Breast epithelium (tissue), 4 donors: ENCODE results near the gene SLC25A43. TPM values are rescaled to one million over a fixed set of nuclear protein-coding genes. Genes with fewer than 3 reads are reported as not detected.

Experiments
- DNase-seq, 2 donors: peaks; one replicate each; pipeline ENCODE4 v3.0.0-alpha.2; 2019; ENCODE audit warnings: low spot score in 2 of 2
- H3K27ac ChIP-seq, 2 donors: fragments of 200-600 bp; sonication (generic) in 1 of 2; one replicate each; pipeline ENCODE4 v1.5.1; 2016 to 2019; ENCODE audit warnings: mild to moderate bottlenecking in 1 of 2
- H3K27me3 ChIP-seq, 2 donors: fragments of 200-600 bp; sonication (generic) in 1 of 2; one replicate each; pipeline versions ENCODE4 v1.5.1 to v1.6.0; 2017 to 2019; ENCODE audit warnings: control low read depth in 1 of 2, mild to moderate bottlenecking in 1 of 2
- H3K36me3 ChIP-seq: fragments of 200-600 bp; one replicate; pipeline ENCODE4 v1.5.1; 2019
- H3K4me1 ChIP-seq, 2 donors: fragments of 200-600 bp; sonication (generic); one replicate each; pipeline ENCODE4 v1.5.1; 2016 to 2019; ENCODE audit warnings: control low read depth in 1 of 2
- H3K4me3 ChIP-seq, 3 donors: fragments of 200-600 bp; sonication (generic); 1 replicate in 2 of 3; 2 replicates in 1 of 3; pipeline ENCODE4 v1.5.1; 2016 to 2019; ENCODE audit warnings: mild to moderate bottlenecking in 3 of 3, moderate library complexity in 2 of 3
- H3K9me3 ChIP-seq, 2 donors: fragments of 200-600 bp; sonication (generic) in 1 of 2; one replicate each; pipeline ENCODE4 v1.5.1; 2016 to 2019; ENCODE audit warnings: control low read depth in 1 of 2
- POLR2A ChIP-seq: fragments of 450-650 bp; IDR thresholded peaks from one replicate; pipeline ENCODE4 v1.6.1; 2016; ENCODE audit warnings: antibody characterized with exemption, mild to moderate bottlenecking, moderate library complexity
- POLR2AphosphoS5 ChIP-seq, 3 donors: sonication (generic); formaldehyde crosslinking; IDR thresholded peaks; one replicate each; pipeline ENCODE4 v1.6.1; 2017; ENCODE audit warnings: antibody characterized with exemption in 3 of 3
- intact Hi-C: fragments of 100-400 bp; cut with DNase I; formaldehyde crosslinking; loops from one replicate; pipeline ENCODE4 v1.15.1; 2023; ENCODE audit warnings: low total_unique reads
- total RNA-seq, 3 donors: library from RNA; depleted of rRNA; stranded (reverse); fragments of >200 nt; gene quantifications; one replicate each; pipeline ENCODE4 v1.1.0, GENCODE V29; 2016
- TF ChIP-seq, protein P1 (sequence below), 3 donors: fragments of 450-650 bp; IDR thresholded peaks; one replicate each; pipeline ENCODE4 v1.5.1; 2016 to 2017; ENCODE audit warnings: antibody characterized with exemption in 3 of 3, mild to moderate bottlenecking in 3 of 3, moderate library complexity in 3 of 3

Gene SLC25A43
- total RNA-seq, 3 donors from 2014 or later, result 16.3 to 20.5 (median 19.0) TPM

DNA sequence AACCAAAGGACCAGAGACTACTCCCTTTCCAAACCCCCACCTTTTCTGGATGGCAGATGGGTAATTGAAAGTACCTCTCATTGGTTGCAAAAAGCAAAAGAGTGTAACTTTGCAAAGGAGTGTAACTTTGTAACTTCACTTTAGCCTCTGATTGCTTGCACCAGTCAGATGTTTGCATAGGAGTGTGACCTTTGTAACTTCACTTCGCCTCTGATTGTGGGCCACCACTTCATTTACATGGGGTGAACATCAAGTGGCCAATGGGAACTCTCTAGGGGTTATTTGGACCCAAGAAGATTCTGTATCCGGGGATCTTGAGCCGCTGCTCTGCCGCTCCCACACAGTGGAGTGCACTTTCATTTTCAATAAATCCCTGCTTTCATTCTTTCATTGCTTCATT lies 9.9 kb upstream of the SLC25A43 start:
- H3K27me3 ChIP-seq, result peaks cover 0 to 4% of the 10 kb centered on the region in 2 donors
- H3K36me3 ChIP-seq, result no peaks in the 10 kb centered on the region
- H3K4me1 ChIP-seq, result no peaks in the 10 kb centered on the region
- no peak overlapping the region for H3K27ac ChIP-seq
- intact Hi-C loops, result no loop called here
- no peaks in the 10 kb centered on the region for H3K9me3 ChIP-seq
- peak overlapping the region in 1 of 3 donors; percentile 43 for H3K4me3 ChIP-seq
- TF ChIP-seq, protein P1, sequence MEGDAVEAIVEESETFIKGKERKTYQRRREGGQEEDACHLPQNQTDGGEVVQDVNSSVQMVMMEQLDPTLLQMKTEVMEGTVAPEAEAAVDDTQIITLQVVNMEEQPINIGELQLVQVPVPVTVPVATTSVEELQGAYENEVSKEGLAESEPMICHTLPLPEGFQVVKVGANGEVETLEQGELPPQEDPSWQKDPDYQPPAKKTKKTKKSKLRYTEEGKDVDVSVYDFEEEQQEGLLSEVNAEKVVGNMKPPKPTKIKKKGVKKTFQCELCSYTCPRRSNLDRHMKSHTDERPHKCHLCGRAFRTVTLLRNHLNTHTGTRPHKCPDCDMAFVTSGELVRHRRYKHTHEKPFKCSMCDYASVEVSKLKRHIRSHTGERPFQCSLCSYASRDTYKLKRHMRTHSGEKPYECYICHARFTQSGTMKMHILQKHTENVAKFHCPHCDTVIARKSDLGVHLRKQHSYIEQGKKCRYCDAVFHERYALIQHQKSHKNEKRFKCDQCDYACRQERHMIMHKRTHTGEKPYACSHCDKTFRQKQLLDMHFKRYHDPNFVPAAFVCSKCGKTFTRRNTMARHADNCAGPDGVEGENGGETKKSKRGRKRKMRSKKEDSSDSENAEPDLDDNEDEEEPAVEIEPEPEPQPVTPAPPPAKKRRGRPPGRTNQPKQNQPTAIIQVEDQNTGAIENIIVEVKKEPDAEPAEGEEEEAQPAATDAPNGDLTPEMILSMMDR (IDR thresholded peaks at IDR 0.05), result no peak
- TF ChIP-seq POLR2AphosphoS5 (IDR thresholded peaks at IDR 0.05) (no peak), POLR2A (no peak)
- no peak for DNase-seq

DNA sequence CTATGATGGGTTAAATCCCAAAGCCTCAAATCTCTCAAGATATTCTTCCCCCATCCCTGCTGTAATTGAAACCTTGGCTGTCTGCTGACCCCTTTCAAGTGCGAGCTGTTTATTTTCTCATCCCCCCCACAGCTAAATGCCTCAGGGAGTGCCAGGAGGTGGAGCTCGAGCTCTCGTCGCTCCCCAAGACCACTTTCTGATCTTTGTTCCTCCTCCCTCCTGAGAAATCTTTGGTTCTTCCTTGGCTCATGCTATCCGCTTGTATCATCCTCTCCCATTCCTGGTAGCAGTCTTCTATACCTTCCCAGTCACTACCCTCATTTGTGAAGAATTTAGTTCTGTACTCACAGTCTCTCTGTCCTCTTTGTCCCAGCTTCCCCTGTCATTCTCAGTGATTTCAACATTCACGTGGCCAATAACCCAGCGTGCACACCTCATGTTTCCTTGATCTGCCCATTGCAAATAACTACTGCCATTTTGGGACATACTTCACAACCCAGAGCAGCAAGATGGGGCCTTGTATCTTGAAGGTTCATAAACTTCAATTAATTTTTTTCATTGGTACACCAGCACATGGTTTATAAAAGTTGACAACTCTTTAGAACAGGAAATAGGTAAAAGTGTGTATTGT lies 9.2 kb upstream of the SLC25A43 start:
- Histone ChIP-seq H3K36me3 (no peaks in the 10 kb centered on the region), H3K4me1 (no peaks in the 10 kb centered on the region), H3K27me3 (peaks cover 0 to 4% of the 10 kb centered on the region in 2 donors), H3K4me3 (peak overlapping the region in 1 of 3 donors; percentile 43), H3K9me3 (no peaks in the 10 kb centered on the region), H3K27ac (no peak overlapping the region)
- intact Hi-C loops, result no loop called here
- DNase-seq, result no peak
- no peak for TF ChIP-seq POLR2A
- no peak for TF ChIP-seq POLR2AphosphoS5 (IDR thresholded peaks at IDR 0.05)
- TF ChIP-seq, protein P1 (IDR thresholded peaks at IDR 0.05), result no peak

DNA sequence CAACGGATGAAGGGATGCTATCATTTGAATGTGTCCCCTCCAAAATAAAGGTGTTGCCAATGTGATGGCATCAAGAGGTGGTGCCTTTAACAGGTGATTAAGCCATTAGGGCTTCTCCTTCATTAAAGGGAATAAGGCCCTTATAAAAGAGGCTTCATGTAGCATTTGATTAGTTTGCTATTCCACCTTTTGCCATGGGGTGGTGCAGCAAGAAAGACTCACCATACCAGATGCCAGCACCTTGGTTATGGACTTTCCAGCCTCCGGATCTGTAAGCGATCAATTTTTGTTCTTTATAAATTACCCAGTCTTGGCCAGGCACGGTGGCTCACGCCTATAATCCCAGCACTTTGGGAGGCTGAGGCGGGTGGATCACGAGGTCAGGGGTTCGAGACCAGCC lies 7.9 kb upstream of the SLC25A43 start:
- no peak for DNase-seq
- TF ChIP-seq, protein P1 (IDR thresholded peaks at IDR 0.05), result peak in 1 of 3 donors; percentile 17
- TF ChIP-seq POLR2A, result no peak
- peaks cover 0 to 4% of the 10 kb centered on the region in 2 donors for H3K27me3 ChIP-seq
- no peaks in the 10 kb centered on the region for H3K9me3 ChIP-seq
- intact Hi-C loops, result no loop called here
- no peaks in the 10 kb centered on the region for H3K4me1 ChIP-seq
- H3K4me3 ChIP-seq, result no peak overlapping the region
- H3K27ac ChIP-seq, result no peak overlapping the region
- H3K36me3 ChIP-seq, result no peaks in the 10 kb centered on the region

DNA sequence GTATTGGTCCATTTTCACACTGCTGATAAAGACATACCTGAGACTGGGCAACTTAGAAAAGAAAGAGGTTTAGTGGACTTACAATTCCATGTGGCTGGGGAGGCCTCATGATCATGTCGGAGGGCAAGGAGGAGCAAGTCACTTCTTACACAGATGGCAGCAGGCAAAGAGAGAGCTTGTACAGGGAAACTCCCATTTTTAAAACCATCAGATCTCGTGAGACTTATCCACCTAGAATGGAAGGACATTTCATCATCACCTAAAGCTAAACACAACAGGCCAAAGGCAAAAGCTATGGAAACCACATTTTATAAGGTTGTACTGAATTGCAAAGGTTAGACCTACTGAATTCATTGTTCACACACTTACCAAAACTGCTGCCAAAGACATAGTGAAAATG lies 6.0 kb upstream of the SLC25A43 start:
- H3K27ac ChIP-seq, result no peak overlapping the region
- no peaks in the 10 kb centered on the region for H3K36me3 ChIP-seq
- intact Hi-C loops, result no loop called here
- TF ChIP-seq POLR2AphosphoS5 (IDR thresholded peaks at IDR 0.05) (no peak), POLR2A (no peak)
- TF ChIP-seq, protein P1 (IDR thresholded peaks at IDR 0.05), result no peak
- no peaks in the 10 kb centered on the region for H3K9me3 ChIP-seq
- H3K4me1 ChIP-seq, result no peaks in the 10 kb centered on the region
- H3K27me3 ChIP-seq, result peaks cover 0 to 4% of the 10 kb centered on the region in 2 donors
- H3K4me3 ChIP-seq, result no peak overlapping the region
- DNase-seq, result no peak

DNA sequence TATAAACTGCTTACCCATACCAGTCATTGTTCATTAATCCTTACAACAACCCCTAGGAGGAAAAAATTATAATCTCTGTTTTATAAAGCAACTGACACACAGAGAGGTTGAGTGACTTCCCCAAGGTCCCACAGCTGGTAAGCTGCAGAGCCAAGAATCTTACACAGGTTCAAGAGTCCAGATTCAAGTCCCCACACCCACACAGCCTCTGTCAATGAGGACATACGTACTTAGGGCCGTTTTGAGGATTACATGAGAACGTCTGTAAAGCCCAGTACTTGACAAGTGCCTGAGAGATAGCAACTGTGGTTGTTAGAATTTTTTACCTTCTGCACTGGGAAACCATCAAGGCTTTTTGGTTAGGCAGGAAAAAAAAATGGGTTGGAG lies 556 bp upstream of the SLC25A43 start:
- Histone ChIP-seq H3K27me3 (peaks cover 0 to 4% of the 10 kb centered on the region in 2 donors), H3K9me3 (no peaks in the 10 kb centered on the region), H3K36me3 (no peaks in the 10 kb centered on the region), H3K27ac (peak overlapping the region; percentile 86 to 88), H3K4me3 (peak overlapping the region; percentile 57 to 76 (median 65)), H3K4me1 (no peaks in the 10 kb centered on the region)
- TF ChIP-seq, protein P1 (IDR thresholded peaks at IDR 0.05), result no peak
- TF ChIP-seq POLR2AphosphoS5 (IDR thresholded peaks at IDR 0.05), result no peak
- TF ChIP-seq POLR2A, result no peak
- no peak for DNase-seq
- intact Hi-C loops, result loop anchor here (2.0 kb wide), 1 partner anchor 56 kb away; no protein-coding TSS in a partner anchor
